ENCODE results near the gene CIART.

The CIART gene

GRCh38 chr1:150262388-150263320, 19.7 kb upstream of the CIART start:
- no peak for TF ChIP-seq CTCF (IDR thresholded peaks at IDR 0.05; ENCODE audit: low read depth, low read length, missing control alignments)

GRCh38 chr1:150263549-150263948, 18.8 kb upstream of the CIART start:
- no peak for DNase-seq (ENCODE audit: extremely low read depth, low read depth)
- H3K4me3 ChIP-seq (replicated peaks; ENCODE audit: low read depth, low read length): no peak overlapping the region
- no peak for TF ChIP-seq CTCF (IDR thresholded peaks at IDR 0.05; ENCODE audit: low read depth, low read length, missing control alignments)

More at GRCh38 chr1:150262388-150263320, 19.7 kb upstream of the CIART start:
- H3K4me3 ChIP-seq (replicated peaks; ENCODE audit: low read depth, low read length): no peak overlapping the region
- DNase-seq (ENCODE audit: extremely low read depth, low read depth): no peak

- no peak for TF ChIP-seq CTCF (IDR thresholded peaks at IDR 0.05; ENCODE audit: low read depth, low read length, missing control alignments)
- no peak for DNase-seq (ENCODE audit: extremely low read depth, low read depth)
These were observed 14.5 kb upstream of the CIART start for GRCh38 chr1:150267896-150268295.

GRCh38 chr1:150268340-150268704, 14.0 kb upstream of the CIART start:
- no peak for TF ChIP-seq CTCF (IDR thresholded peaks at IDR 0.05; ENCODE audit: low read depth, low read length, missing control alignments)
- peak overlapping the region; percentile 99 for H3K4me3 ChIP-seq (replicated peaks; ENCODE audit: low read depth, low read length)
- no peak for DNase-seq (ENCODE audit: extremely low read depth, low read depth)

More at GRCh38 chr1:150267896-150268295, 14.5 kb upstream of the CIART start:
- H3K4me3 ChIP-seq (replicated peaks; ENCODE audit: low read depth, low read length): peak overlapping the region; percentile 99

GRCh38 chr1:150268705-150269403, 13.5 kb upstream of the CIART start, which contains the start of gene APH1A:
Gene APH1A (minus strand): TSS chr1:150269016. CDS start chr1:150268810, 206 bp downstream.
- peak within 1 kb of the TSS; percentile 99 for H3K4me3 ChIP-seq (replicated peaks; ENCODE audit: low read depth, low read length)
- peak; percentile 94 for DNase-seq (ENCODE audit: extremely low read depth, low read depth)
- no peak for TF ChIP-seq CTCF (IDR thresholded peaks at IDR 0.05; ENCODE audit: low read depth, low read length, missing control alignments)

- no peak for TF ChIP-seq CTCF (IDR thresholded peaks at IDR 0.05; ENCODE audit: low read depth, low read length, missing control alignments)
- no peak for DNase-seq (ENCODE audit: extremely low read depth, low read depth)
- peak overlapping the region; percentile 99 for H3K4me3 ChIP-seq (replicated peaks; ENCODE audit: low read depth, low read length)
These were observed 12.9 kb upstream of the CIART start for GRCh38 chr1:150269451-150269850.
